Upper lobe of right lung (tissue), 1 donor: ENCODE measurements around the gene UBE2D2. TPM values are rescaled to one million over a fixed set of nuclear protein-coding genes. Genes with fewer than 3 reads are reported as not detected.

Experiments used
- ATAC-seq: fragments of 200-7000 bp; cut with Tn5 transposase; one replicate; pipeline ENCODE4 v1.9.1; 2020; ENCODE audit warnings: mild to moderate bottlenecking, moderate library complexity
- DNase-seq: peaks from one replicate; pipeline ENCODE4 v3.0.0-alpha.2; 2020
- H3K27ac ChIP-seq: fragments of 200-600 bp; one replicate; pipeline ENCODE4 v1.8.0; 2022
- H3K27me3 ChIP-seq: fragments of 200-600 bp; one replicate; pipeline ENCODE4 v1.8.0; 2022; ENCODE audit warnings: mild to moderate bottlenecking
- H3K36me3 ChIP-seq: fragments of 200-600 bp; one replicate; pipeline ENCODE4 v1.8.0; 2022
- H3K4me1 ChIP-seq: fragments of 200-600 bp; one replicate; pipeline ENCODE4 v1.8.0; 2022
- H3K4me3 ChIP-seq: fragments of 200-600 bp; one replicate; pipeline ENCODE4 v1.8.0; 2022; ENCODE audit warnings: mild to moderate bottlenecking
- H3K9me3 ChIP-seq: fragments of 200-600 bp; one replicate; pipeline ENCODE4 v1.8.0; 2022
- CTCF ChIP-seq: fragments of 200-600 bp; IDR thresholded peaks from one replicate; pipeline ENCODE4 v1.8.0; 2022; ENCODE audit warnings: antibody characterized with exemption
- intact Hi-C: fragments of 100-400 bp; cut with DNase I; formaldehyde crosslinking; loops from one replicate; pipeline ENCODE4 v1.11.0; 2022
- total RNA-seq: library from RNA; stranded (reverse); fragmentation: NEBNext Ultra II Directional; extraction: Animal tissue kit (Norgen Biotek cat#: 25700); gene quantifications from one replicate; pipeline ENCODE4 v1.2.1, GENCODE V29; 2021
- donor health status: DM: no; HTN: yes; CAD: no; lungs with severe emphysema.

The UBE2D2 gene
- total RNA-seq, 1 donor from 2014 or later: 95.9 TPM

DNA sequence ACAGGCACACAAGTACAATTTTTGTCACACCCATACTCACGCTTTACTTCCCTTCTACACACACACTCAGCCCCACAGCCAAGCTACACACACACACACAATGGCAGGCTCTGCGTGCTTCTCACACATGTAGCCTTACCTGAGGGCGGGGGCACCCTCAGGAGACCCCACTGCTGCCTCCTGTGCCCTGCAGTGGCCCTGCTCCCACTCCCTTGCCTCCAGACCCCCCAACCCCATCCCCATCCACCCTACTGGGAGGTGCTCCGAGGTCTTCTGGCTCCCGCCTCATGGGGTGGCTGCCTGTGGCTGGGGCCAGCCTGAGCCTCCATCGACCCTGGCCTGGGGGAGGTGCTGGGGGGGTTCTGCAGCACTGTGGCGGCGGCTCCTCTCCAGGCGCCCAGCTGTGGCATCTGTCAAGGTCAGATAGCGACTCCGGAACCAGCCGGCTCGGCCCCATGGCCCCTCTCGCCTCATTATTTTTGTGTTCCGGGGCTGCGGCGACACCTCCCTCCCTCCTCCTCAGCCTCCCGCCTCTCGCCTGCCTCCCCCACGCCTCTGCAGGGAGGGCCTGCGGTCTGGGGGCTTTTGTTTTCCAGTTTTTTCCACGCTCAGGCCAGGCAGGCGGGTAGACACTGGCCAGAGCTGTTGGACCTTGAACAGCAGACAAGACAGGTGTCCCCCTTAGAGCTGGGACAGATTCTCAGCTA lies 108.7 kb downstream of the UBE2D2 start:
- Histone ChIP-seq H3K36me3 (no peaks in the 10 kb centered on the region), H3K4me1 (peaks cover 63% of the 10 kb centered on the region), H3K9me3 (no peaks in the 10 kb centered on the region), H3K4me3 (peak overlapping the region; percentile 49), H3K27me3 (no peaks in the 10 kb centered on the region), H3K27ac (peak overlapping the region; percentile 81)
- no peak for ATAC-seq
- no peak for TF ChIP-seq CTCF
- no peak for DNase-seq
- intact Hi-C loops: no loop called here

GRCh38 chr5:139670369-139671095 lies 109.4 kb downstream of the UBE2D2 start:
- H3K4me3 ChIP-seq: peak overlapping the region; percentile 49
- no peak for DNase-seq
- intact Hi-C loops: no loop called here
- H3K36me3 ChIP-seq: no peaks in the 10 kb centered on the region
- no peaks in the 10 kb centered on the region for H3K27me3 ChIP-seq
- H3K4me1 ChIP-seq: peaks cover 60% of the 10 kb centered on the region
- no peak for ATAC-seq
- H3K27ac ChIP-seq: peak overlapping the region; percentile 81
- no peaks in the 10 kb centered on the region for H3K9me3 ChIP-seq
- peak; percentile 15 for TF ChIP-seq CTCF

DNA sequence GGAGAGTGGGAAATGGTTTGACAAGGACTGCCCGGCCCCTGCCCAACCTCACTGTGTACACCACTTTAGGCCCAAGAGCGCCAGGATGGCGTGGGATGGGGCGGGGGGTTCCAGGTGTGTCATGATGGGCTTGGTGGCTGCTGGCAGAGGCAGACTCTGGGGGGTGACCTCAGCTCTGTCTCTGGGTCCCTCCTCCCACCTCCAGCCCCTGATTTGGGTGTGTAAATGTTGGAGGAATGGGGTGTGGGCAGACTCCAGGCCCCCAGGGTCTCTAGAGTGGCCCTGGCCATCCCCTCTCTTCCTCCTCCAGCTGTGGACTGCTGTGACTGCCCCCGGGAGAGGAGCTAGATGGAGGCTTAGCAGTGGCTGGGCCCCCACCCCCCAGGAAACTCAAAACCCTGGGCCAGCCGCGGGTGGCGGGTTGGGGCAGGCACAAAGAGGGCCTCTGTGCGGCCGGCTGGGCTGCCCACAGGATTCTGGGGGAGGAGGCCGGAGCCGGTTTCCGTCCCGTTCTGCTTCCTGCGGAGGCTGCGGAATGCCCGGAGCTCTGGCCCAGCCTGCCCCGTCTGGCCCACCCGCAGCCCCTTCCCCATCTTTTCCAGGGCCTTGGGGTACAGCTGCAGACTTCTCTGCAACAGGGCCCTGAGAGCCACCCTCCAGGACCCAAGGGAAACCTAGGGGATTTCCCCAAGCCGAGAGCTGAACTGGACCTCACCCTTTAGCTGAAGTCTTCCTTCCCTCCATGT lies 110.1 kb downstream of the UBE2D2 start:
- Histone ChIP-seq H3K27me3 (no peaks in the 10 kb centered on the region), H3K27ac (peak overlapping the region; percentile 42), H3K4me3 (peak overlapping the region; percentile 1), H3K9me3 (no peaks in the 10 kb centered on the region), H3K4me1 (peaks cover 58% of the 10 kb centered on the region), H3K36me3 (no peaks in the 10 kb centered on the region)
- intact Hi-C loops: no loop called here
- no peak for DNase-seq
- ATAC-seq: peak; percentile 12
- TF ChIP-seq CTCF: no peak

DNA sequence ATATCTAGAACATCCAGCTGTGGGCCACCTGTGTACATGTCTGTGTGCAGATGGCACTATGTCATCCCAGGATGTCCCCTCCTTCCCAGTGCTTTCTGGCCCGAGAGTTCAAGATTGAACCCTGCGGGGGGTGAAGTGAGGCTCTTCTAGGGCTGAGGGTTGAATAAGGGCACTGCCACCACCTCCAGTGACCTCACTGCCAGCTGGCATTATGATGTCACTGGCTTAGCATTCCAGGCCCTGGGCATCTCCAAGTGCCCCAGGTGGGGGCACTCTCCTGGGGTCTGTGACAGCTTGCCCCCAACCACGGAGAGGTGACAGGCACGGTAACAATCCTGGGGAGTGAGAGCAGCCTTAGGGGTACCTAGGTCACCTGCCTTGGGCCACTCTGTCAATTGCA lies 114.1 kb downstream of the UBE2D2 start:
- Histone ChIP-seq H3K27me3 (no peaks in the 10 kb centered on the region), H3K4me1 (peaks cover 33% of the 10 kb centered on the region), H3K36me3 (peaks cover under 1% of the 10 kb centered on the region), H3K9me3 (no peaks in the 10 kb centered on the region), H3K27ac (no peak overlapping the region), H3K4me3 (no peak overlapping the region)
- DNase-seq (no peak), ATAC-seq (no peak)
- TF ChIP-seq CTCF: no peak
- intact Hi-C loops: no loop called here

DNA sequence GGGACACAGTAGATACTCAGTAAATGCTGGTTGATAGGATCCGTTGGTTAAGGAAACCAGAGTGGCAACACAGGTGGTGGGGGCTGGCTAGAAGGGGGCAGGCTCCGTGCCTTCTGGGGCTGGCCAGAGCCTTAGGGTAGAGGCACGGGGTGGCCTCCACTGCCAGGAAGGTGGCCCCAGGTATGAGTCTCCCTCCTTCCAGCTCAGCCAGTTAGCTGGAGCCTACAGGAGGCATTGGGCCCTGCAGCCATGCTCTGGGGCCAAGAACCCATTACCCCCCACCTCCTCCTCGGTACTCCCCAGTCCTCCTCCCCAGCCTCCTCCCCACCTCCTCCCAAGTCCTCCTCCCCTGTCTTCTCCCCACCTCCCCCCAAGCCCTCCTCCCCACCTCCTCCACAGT lies 114.7 kb downstream of the UBE2D2 start:
- no peak overlapping the region for H3K4me3 ChIP-seq
- H3K4me1 ChIP-seq: peaks cover 27% of the 10 kb centered on the region
- H3K27ac ChIP-seq: no peak overlapping the region
- H3K27me3 ChIP-seq: no peaks in the 10 kb centered on the region
- H3K36me3 ChIP-seq: peaks cover 7% of the 10 kb centered on the region
- intact Hi-C loops: no loop called here
- DNase-seq (no peak), ATAC-seq (no peak)
- no peak for TF ChIP-seq CTCF
- H3K9me3 ChIP-seq: no peaks in the 10 kb centered on the region
